Measurements from ENCODE around the gene EXOG.

EXOG gene

GRCh38 chr3:38549082-38549481, 52.9 kb downstream of the EXOG start:
- DNase-seq = no peak

GRCh38 chr3:38549486-38549885, 53.3 kb downstream of the EXOG start:
- no peak for DNase-seq

GRCh38 chr3:38549957-38550840, 54.1 kb downstream of the EXOG start:
- DNase-seq = no peak

- DNase-seq = no peak
These were observed 55.1 kb downstream of the EXOG start for GRCh38 chr3:38551026-38551832.

GRCh38 chr3:38552364-38552763, 56.2 kb downstream of the EXOG start:
- DNase-seq = no peak

GRCh38 chr3:38553071-38553470, 56.9 kb downstream of the EXOG start:
- DNase-seq = no peak

- no peak for DNase-seq
These were observed 58.1 kb downstream of the EXOG start for GRCh38 chr3:38554127-38554827.

- DNase-seq = no peak
These were observed 59.2 kb downstream of the EXOG start for GRCh38 chr3:38555149-38555840.

- DNase-seq = no peak
These were observed 59.8 kb downstream of the EXOG start for GRCh38 chr3:38555926-38556325.

- DNase-seq = no peak
These were observed 60.7 kb downstream of the EXOG start for GRCh38 chr3:38556640-38557358.

- DNase-seq = no peak
These were observed 62.7 kb downstream of the EXOG start for GRCh38 chr3:38558864-38559263.

- DNase-seq = no peak
These were observed 64.1 kb downstream of the EXOG start for GRCh38 chr3:38560284-38560683.

- DNase-seq = no peak
These were observed 65.0 kb downstream of the EXOG start for GRCh38 chr3:38560996-38561717.

- no peak for DNase-seq
These were observed 65.8 kb downstream of the EXOG start for GRCh38 chr3:38561746-38562466.

- DNase-seq = no peak
These were observed 66.4 kb downstream of the EXOG start for GRCh38 chr3:38562467-38562925.

- DNase-seq = no peak
These were observed 67.1 kb downstream of the EXOG start for GRCh38 chr3:38563070-38563885.

GRCh38 chr3:38563886-38564270, 67.7 kb downstream of the EXOG start:
- DNase-seq = no peak

GRCh38 chr3:38564631-38565338, 68.6 kb downstream of the EXOG start:
- no peak for DNase-seq

Data from GDM1 (cell line).